Smooth muscle cell (in vitro differentiated cells): Measurements from ENCODE around the gene SRGAP3. TPM values are rescaled to one million over a fixed set of nuclear protein-coding genes. Genes with fewer than 3 reads are reported as not detected.
A peak's percentile ranks its signal among the peaks of the same experiment; 100 is the strongest.

Experiments used
- DNase-seq: peaks from one replicate; lab custom pipeline; 2025; ENCODE audit not compliant: unreplicated experiment; lab: John Stamatoyannopoulos, UW
- H2AFZ ChIP-seq: fragments of 200-600 bp; sonication (generic); 2 replicates; pipeline ENCODE4 v1.6.0; 2016; ENCODE audit warnings: antibody characterized with exemption, low read depth, mild to moderate bottlenecking
- H3F3A ChIP-seq: fragments of 200-600 bp; sonication (generic); 2 replicates; pipeline ENCODE4 v1.6.0; 2017; ENCODE audit warnings: antibody characterized with exemption, low read depth
- H3K27ac ChIP-seq: fragments of 200-600 bp; sonication (generic); 2 replicates; pipeline ENCODE4 v1.5.1; 2016; ENCODE audit warnings: low read depth, mild to moderate bottlenecking
- H3K27me3 ChIP-seq: fragments of 200-600 bp; sonication (generic); 2 replicates; pipeline ENCODE4 v1.6.1; 2016; ENCODE audit warnings: low read depth, mild to moderate bottlenecking
- H3K36me3 ChIP-seq: fragments of 200-600 bp; sonication (generic); 2 replicates; pipeline ENCODE4 v1.5.1; 2016; ENCODE audit warnings: low read depth
- H3K4me1 ChIP-seq: fragments of 200-600 bp; sonication (generic); 2 replicates; pipeline ENCODE4 v1.5.1; 2016; ENCODE audit warnings: low read depth
- H3K4me2 ChIP-seq: fragments of 200-600 bp; sonication (generic); 2 replicates; pipeline ENCODE4 v1.6.0; 2016; ENCODE audit warnings: mild to moderate bottlenecking
- H3K4me3 ChIP-seq: fragments of 200-600 bp; sonication (generic); 2 replicates; pipeline ENCODE4 v1.5.1; 2016; ENCODE audit warnings: mild to moderate bottlenecking
- H3K79me2 ChIP-seq: fragments of 200-600 bp; sonication (generic); 2 replicates; pipeline ENCODE4 v1.6.0; 2016; ENCODE audit warnings: low read depth, mild to moderate bottlenecking
- H3K9ac ChIP-seq: fragments of 200-600 bp; sonication (generic); 2 replicates; pipeline ENCODE4 v1.6.0; 2016; ENCODE audit warnings: low read depth
- H3K9me3 ChIP-seq: fragments of 200-600 bp; sonication (generic); replicated peaks from 2 replicates; pipeline ENCODE4 v1.5.1; 2016; ENCODE audit warnings: low read depth
- H4K20me1 ChIP-seq: fragments of 200-600 bp; sonication (generic); 2 replicates; pipeline ENCODE4 v1.6.0; 2016; ENCODE audit warnings: low read depth
- WGBS: methylation state at CpG from one replicate; pipeline ENCODE4 v1.1.7; 2016; ENCODE audit warnings: low lambda C conversion rate; 5-methylcytosine and 5-hydroxymethylcytosine counted together
- polyA plus RNA-seq: library from polyadenylated mRNA; unstranded; fragments of >200 nt; fragmentation: Nextera tagmentation; extraction: Ambion mirVana; gene quantifications from 2 replicates; pipeline ENCODE4 v1.2.1, GENCODE V29; 2016
- total RNA-seq: library from RNA; depleted of rRNA; stranded (reverse); fragments of >200 nt; gene quantifications from 2 replicates; pipeline ENCODE4 v1.2.3, GENCODE V29; 2014
- TF ChIP-seq, protein P1 (sequence below): fragments of 200-600 bp; sonication (generic); IDR thresholded peaks from 2 replicates; pipeline ENCODE4 v1.5.1; 2017; ENCODE audit warnings: borderline replicate concordance, mild to moderate bottlenecking, antibody characterized with exemption; ENCODE audit not compliant: insufficient read depth, poor library complexity, severe bottlenecking

SRGAP3 gene
- total and polyA plus RNA-seq, 2 experiments from 2014 or later, result 1.5 to 3.1 TPM

DNA sequence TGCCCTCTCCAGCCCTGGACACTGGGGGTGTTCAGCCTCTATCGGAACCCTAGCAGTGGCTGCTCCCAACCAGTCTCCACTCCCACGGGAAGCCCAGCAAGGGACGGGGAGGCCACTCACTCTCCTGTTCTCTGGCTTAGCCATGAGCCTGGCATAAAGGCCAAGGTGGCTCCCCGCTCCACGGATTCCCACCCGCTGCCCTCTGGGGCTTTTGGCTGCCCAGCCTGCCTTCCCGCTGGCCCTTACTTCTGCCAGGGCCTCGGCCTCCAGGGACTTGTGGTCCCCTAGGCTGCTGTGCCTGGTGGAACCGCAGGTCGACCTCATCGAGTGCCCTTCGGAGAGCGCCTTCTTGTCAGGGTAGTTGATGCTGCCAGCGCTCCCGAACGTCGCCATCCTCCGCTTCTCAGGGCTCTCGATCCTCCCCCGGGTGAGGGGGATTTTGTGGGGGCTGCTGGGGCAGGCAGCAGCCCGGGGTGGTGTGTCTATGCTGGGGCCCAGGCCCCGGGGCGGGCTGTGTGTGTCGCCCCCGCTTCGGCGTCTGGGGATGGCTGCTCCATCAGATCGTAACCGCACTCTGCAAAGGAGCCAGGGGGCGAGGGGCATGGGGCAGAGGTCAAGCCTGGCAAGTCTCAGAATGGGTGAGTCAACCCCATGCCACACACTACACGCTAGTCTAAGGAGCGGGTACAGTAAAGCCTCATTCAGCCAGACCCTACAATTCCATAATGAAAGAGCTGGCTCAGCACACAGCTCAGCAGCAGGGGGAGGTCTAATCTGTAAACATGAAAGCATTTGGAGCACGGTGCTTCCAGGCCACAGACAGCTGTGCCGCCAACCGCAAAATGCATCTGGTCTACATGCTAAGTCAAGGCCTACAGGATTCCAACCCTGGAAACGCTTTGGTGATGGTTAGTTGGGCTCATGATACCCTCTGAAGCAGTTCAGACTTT, 258.9 kb downstream of the SRGAP3 start:
- H2AFZ ChIP-seq, result no peak overlapping the region
- H4K20me1 ChIP-seq, result no peaks in the 10 kb centered on the region
- H3K27ac ChIP-seq, result peak overlapping the region; percentile 81
- DNase-seq, result no peak
- H3K9me3 ChIP-seq, result no peaks in the 10 kb centered on the region
- peak overlapping the region; percentile 17 for H3K9ac ChIP-seq
- TF ChIP-seq, protein P1, sequence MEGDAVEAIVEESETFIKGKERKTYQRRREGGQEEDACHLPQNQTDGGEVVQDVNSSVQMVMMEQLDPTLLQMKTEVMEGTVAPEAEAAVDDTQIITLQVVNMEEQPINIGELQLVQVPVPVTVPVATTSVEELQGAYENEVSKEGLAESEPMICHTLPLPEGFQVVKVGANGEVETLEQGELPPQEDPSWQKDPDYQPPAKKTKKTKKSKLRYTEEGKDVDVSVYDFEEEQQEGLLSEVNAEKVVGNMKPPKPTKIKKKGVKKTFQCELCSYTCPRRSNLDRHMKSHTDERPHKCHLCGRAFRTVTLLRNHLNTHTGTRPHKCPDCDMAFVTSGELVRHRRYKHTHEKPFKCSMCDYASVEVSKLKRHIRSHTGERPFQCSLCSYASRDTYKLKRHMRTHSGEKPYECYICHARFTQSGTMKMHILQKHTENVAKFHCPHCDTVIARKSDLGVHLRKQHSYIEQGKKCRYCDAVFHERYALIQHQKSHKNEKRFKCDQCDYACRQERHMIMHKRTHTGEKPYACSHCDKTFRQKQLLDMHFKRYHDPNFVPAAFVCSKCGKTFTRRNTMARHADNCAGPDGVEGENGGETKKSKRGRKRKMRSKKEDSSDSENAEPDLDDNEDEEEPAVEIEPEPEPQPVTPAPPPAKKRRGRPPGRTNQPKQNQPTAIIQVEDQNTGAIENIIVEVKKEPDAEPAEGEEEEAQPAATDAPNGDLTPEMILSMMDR, result no peak
- peaks cover 3% of the 10 kb centered on the region for H3K4me1 ChIP-seq
- H3K36me3 ChIP-seq, result no peaks in the 10 kb centered on the region
- peak overlapping the region; percentile 25 for H3K4me2 ChIP-seq
- H3K27me3 ChIP-seq, result no peaks in the 10 kb centered on the region
- no peak overlapping the region for H3K4me3 ChIP-seq
- H3K79me2 ChIP-seq, result no peaks in the 10 kb centered on the region
- WGBS, result 70% methylated on average over 36 of the region's 36 CpGs
- H3F3A ChIP-seq, result peaks cover 6% of the 10 kb centered on the region

DNA sequence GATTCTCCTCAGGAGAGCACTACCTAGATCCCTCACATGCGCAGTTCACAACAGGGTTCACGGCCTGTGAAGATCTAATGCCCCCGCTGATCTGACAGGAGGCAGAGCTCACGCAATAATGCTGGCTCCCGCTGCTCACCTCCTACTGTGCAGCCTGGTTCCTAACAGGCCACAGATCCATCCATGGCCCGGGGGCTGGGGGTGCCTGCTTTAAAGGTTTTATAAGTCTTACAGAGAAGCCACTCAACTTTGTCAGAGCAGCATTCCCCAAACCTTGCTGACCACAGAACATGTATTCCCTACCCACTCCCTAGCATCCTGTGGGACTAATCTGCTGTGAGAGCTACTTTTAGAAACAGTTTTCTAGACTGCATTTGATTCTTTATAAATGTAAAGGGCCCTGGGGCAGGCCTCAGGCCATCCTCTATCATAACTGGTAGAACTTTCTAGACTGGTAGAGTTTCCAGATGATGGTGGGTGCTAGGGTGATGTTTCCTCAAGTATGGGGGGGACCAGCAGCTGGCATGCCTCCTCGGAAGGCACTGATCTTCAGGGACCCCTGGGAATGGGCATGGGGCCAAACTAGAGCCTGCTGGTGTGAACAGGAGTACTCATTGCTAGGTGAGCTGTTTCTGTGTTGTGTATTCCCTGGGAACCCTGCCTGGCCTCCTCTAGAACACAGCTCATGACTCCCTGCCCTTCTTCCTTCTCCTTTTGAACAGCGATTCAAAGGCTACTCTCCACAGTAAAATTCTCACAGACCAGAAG, 260.5 kb downstream of the SRGAP3 start:
- Histone ChIP-seq H3K9ac (peak overlapping the region; percentile 14), H3K4me2 (peak overlapping the region; percentile 25), H3K9me3 (no peaks in the 10 kb centered on the region), H3K27me3 (no peaks in the 10 kb centered on the region), H2AFZ (no peak overlapping the region), H3K27ac (peak overlapping the region; percentile 81), H3K4me1 (peaks cover 3% of the 10 kb centered on the region), H3F3A (peaks cover 6% of the 10 kb centered on the region), H4K20me1 (no peaks in the 10 kb centered on the region), H3K79me2 (no peaks in the 10 kb centered on the region), H3K36me3 (no peaks in the 10 kb centered on the region), H3K4me3 (no peak overlapping the region)
- no peak for DNase-seq
- TF ChIP-seq, protein P1, result no peak
- WGBS, result 48% methylated on average over 8 of the region's 8 CpGs

DNA sequence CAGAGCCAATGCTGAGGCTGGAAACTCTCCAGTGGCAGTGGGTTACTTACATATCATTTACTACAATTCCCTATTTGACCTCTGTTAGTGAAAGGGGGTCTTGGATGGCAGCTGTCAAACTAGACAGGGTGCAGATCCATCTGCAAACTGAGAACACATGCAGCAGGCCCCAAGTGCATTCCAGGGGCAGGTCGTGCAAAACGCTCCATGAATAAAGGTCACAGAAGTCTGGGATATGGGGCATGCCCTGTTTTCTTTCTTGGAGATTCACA, 261.1 kb downstream of the SRGAP3 start:
- H3K79me2 ChIP-seq, result no peaks in the 10 kb centered on the region
- TF ChIP-seq, protein P1, result no peak

More for the DNA sequence above, 261.1 kb downstream of the SRGAP3 start:
- peak overlapping the region; percentile 24 for H3K4me2 ChIP-seq
- no peaks in the 10 kb centered on the region for H3K36me3 ChIP-seq
- H2AFZ ChIP-seq, result no peak overlapping the region
- H3K27me3 ChIP-seq, result no peaks in the 10 kb centered on the region
- H3F3A ChIP-seq, result peaks cover 6% of the 10 kb centered on the region
- no peaks in the 10 kb centered on the region for H4K20me1 ChIP-seq
- DNase-seq, result no peak
- H3K9ac ChIP-seq, result no peak overlapping the region
- H3K4me1 ChIP-seq, result peaks cover 3% of the 10 kb centered on the region
- peak overlapping the region; percentile 81 for H3K27ac ChIP-seq
- H3K9me3 ChIP-seq, result no peaks in the 10 kb centered on the region
- no peak overlapping the region for H3K4me3 ChIP-seq
- 32% methylated on average over 2 of the region's 2 CpGs for WGBS
